Kidney (tissue), 14 donors: ENCODE measurements around the gene GFOD1. TPM values are rescaled to one million over a fixed set of nuclear protein-coding genes. Genes with fewer than 3 reads are reported as not detected.

Experiments used
- DNase-seq, 5 donors: peaks; one replicate each; pipeline ENCODE4 v3.0.0-alpha.2; 2013 to 2020
- FAIRE-seq: peaks from 2 replicates; lab custom pipeline; 2012; peaks lifted over from hg19 to GRCh38; lab: Jason Lieb, UNC
- H3K27ac ChIP-seq, 2 donors: one replicate each; pipeline ENCODE4 v1.7.0; 2013; ENCODE audit warnings: low read depth in 2 of 2, low read length in 2 of 2, inconsistent platforms in 1 of 2
- H3K27me3 ChIP-seq: one replicate; pipeline ENCODE4 v1.7.1; 2013; ENCODE audit warnings: low read length, inconsistent platforms; ENCODE audit not compliant: control insufficient read depth, insufficient read depth
- H3K36me3 ChIP-seq, 3 donors: one replicate each; pipeline versions ENCODE4 v1.7.0 to v1.7.1; 2013; ENCODE audit warnings: low read length in 3 of 3, control low read depth in 1 of 3, inconsistent platforms in 1 of 3; ENCODE audit not compliant: insufficient read depth in 3 of 3, control insufficient read depth in 2 of 3
- H3K4me1 ChIP-seq, 3 donors: one replicate each; pipeline versions ENCODE4 v1.7.0 to v1.7.1; 2013; ENCODE audit warnings: low read length in 3 of 3, inconsistent platforms in 1 of 3, low read depth in 1 of 3; ENCODE audit not compliant: control insufficient read depth in 2 of 3, insufficient read depth in 2 of 3
- H3K4me3 ChIP-seq, 3 donors: one replicate each; pipeline versions ENCODE4 v1.7.0 to v1.8.1; 2013; ENCODE audit warnings: low read length in 3 of 3, control low read depth in 1 of 3, inconsistent platforms in 1 of 3
- H3K9ac ChIP-seq, 3 donors: one replicate each; pipeline versions ENCODE4 v1.7.0 to v1.7.1; 2013; ENCODE audit warnings: low read length in 3 of 3, control low read depth in 1 of 3, inconsistent platforms in 1 of 3
- H3K9me3 ChIP-seq, 3 donors: one replicate each; pipeline versions ENCODE4 v1.7.0 to v1.7.1; 2013; ENCODE audit warnings: low read length in 3 of 3, control low read depth in 1 of 3, inconsistent platforms in 1 of 3; ENCODE audit not compliant: control insufficient read depth in 2 of 3, insufficient read depth in 1 of 3
- intact Hi-C: fragments of 100-400 bp; cut with DNase I; formaldehyde crosslinking; loops from one replicate; pipeline ENCODE4 v1.11.1; 2022
- polyA plus RNA-seq: library from polyadenylated mRNA; stranded (reverse); fragments of 350-450 nt; fragmentation: Illumina TruSeq; extraction: RNeasy Lipid Tissue Mini Kit (QIAGEN cat#74804); gene quantifications from one replicate; pipeline ENCODE4 v1.2.3, GENCODE V29; 2014; ENCODE audit warnings: low read depth, low replicate concordance; ENCODE audit not compliant: insufficient read depth
- total RNA-seq: library from RNA; stranded (reverse); fragmentation: NEBNext Ultra II Directional; extraction: Animal tissue kit (Norgen Biotek cat#: 25700); gene quantifications from one replicate; pipeline ENCODE4 v1.2.1, GENCODE V29; 2021
- TF ChIP-seq, protein P1 (sequence below): IDR thresholded peaks from 3 replicates; pipeline ENCODE4 v1.5.1; 2012; ENCODE audit warnings: mild to moderate bottlenecking, moderate library complexity, borderline replicate concordance; ENCODE audit not compliant: insufficient read depth; ENCODE audit errors: extremely low read depth
- donor health status: control.
- donor health status: control.
- donor health status: control.
- donor health status: control.
- donor health status: control.
- donor health status: DM: yes; HTN: yes; CAD: no.
- donor health status: Normal renal cell carcinoma (clear cell type).

Gene GFOD1
- total and polyA plus RNA-seq, 2 donors from 2014 or later, result 2.1 to 14.6 TPM

DNA sequence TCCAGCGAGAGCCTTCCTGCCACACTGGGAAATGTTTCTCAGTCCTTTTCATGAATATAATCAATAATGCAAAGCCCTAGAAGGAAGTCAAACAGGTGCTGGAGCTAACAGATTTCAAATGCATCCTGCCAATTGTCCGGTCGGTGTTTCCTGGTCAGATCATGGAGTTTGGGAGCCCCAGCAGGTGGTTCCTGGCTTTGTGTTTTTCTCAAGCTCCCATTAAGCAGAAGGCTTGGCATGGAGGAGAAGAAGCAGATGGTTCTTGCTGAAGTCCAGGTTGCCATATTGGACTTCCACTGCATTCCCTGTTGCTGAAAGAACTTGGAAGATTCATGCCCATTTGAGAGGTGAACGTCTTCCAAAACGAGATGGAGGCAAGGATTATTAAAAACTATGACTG lies 68.6 kb downstream of the GFOD1 start:
- no peak overlapping the region for H3K9ac ChIP-seq
- no peaks in the 10 kb centered on the region for H3K36me3 ChIP-seq
- no peaks in the 10 kb centered on the region for H3K27me3 ChIP-seq
- no peak overlapping the region for H3K27ac ChIP-seq
- intact Hi-C loops, result no loop called here
- TF ChIP-seq, protein P1, sequence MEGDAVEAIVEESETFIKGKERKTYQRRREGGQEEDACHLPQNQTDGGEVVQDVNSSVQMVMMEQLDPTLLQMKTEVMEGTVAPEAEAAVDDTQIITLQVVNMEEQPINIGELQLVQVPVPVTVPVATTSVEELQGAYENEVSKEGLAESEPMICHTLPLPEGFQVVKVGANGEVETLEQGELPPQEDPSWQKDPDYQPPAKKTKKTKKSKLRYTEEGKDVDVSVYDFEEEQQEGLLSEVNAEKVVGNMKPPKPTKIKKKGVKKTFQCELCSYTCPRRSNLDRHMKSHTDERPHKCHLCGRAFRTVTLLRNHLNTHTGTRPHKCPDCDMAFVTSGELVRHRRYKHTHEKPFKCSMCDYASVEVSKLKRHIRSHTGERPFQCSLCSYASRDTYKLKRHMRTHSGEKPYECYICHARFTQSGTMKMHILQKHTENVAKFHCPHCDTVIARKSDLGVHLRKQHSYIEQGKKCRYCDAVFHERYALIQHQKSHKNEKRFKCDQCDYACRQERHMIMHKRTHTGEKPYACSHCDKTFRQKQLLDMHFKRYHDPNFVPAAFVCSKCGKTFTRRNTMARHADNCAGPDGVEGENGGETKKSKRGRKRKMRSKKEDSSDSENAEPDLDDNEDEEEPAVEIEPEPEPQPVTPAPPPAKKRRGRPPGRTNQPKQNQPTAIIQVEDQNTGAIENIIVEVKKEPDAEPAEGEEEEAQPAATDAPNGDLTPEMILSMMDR, result no peak
- no peak overlapping the region for H3K4me3 ChIP-seq
- no peak for FAIRE-seq
- H3K9me3 ChIP-seq, result no peaks in the 10 kb centered on the region
- H3K4me1 ChIP-seq, result peaks cover 3 to 11% (median 9%) of the 10 kb centered on the region in 3 donors
- DNase-seq, result no peak

DNA sequence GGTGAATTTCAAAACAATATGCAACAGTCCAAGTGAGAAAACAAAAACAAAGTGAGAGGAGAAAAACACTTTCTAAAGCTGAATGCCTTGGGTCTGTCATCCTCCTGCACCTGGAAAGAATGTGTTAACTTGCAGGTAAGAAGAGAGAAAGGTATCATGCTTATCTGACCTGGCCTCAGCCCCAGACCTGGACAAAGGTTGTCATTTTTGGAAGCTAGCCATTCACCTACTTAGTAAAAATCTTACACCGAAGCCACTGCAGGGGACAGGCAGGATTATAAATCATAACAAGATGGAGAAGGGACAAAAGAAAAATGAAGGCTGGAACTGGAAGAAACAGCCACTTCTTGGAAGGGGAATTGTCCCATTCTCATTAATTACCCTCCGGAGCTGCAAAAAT lies 69.4 kb downstream of the GFOD1 start:
- Histone ChIP-seq H3K9me3 (no peaks in the 10 kb centered on the region), H3K4me3 (no peak overlapping the region), H3K4me1 (peaks cover 3 to 11% (median 9%) of the 10 kb centered on the region in 3 donors), H3K9ac (no peak overlapping the region), H3K27ac (no peak overlapping the region), H3K36me3 (no peaks in the 10 kb centered on the region), H3K27me3 (no peaks in the 10 kb centered on the region)
- DNase-seq (no peak), FAIRE-seq (no peak)
- intact Hi-C loops, result no loop called here
- TF ChIP-seq, protein P1, result no peak

DNA sequence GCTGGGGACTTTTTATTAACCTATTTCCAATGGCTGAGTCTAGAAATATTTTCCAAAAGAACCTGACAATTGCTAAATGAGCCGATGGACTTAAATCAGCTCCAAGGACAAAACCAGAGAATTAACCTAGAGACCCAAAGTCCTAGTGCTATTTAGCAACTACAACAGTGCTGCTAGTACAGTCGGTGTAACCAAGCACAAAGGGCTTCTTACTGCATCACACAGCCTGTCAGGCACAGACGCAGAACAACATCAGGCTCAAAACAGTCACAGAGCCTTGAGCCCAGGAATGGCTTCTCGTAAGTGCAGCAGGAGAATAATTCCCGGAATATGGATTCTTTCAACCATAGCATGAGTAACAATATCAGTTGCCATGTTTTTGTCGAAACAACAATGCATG lies 70.0 kb downstream of the GFOD1 start:
- no peak overlapping the region for H3K9ac ChIP-seq
- no peak overlapping the region for H3K27ac ChIP-seq
- FAIRE-seq, result no peak

More for the DNA sequence above, 70.0 kb downstream of the GFOD1 start:
- Histone ChIP-seq H3K4me1 (peaks cover 0 to 9% (median 7%) of the 10 kb centered on the region in 3 donors), H3K27me3 (no peaks in the 10 kb centered on the region), H3K36me3 (no peaks in the 10 kb centered on the region), H3K9me3 (no peaks in the 10 kb centered on the region), H3K4me3 (no peak overlapping the region)
- intact Hi-C loops, result no loop called here
- DNase-seq, result no peak
- TF ChIP-seq, protein P1, result no peak
